WTC11 (cell line): Measurements from ENCODE around the gene HES6. TPM values are rescaled to one million over a fixed set of nuclear protein-coding genes. Genes with fewer than 3 reads are reported as not detected.
A peak's percentile ranks its signal among the peaks of the same experiment; 100 is the strongest.

Experiments used
- ATAC-seq: fragments of 200-7000 bp; cut with Tn5 transposase; 2 replicates; pipeline ENCODE4 v1.10.0; 2021; ENCODE audit warnings: mild to moderate bottlenecking, moderate library complexity
- CTCF ChIA-PET: fragments of 300-600 bp; sonication (Branson Sonifier 250); formaldehyde crosslinking; loops from one replicate; lab custom pipeline; 2021; ENCODE audit warnings: antibody characterized with exemption; lab: Charles Lee
- POLR2A ChIA-PET: fragments of 350-600 bp; sonication (Branson Sonifier 250); formaldehyde crosslinking; loops from one replicate; lab custom pipeline; 2021; ENCODE audit warnings: antibody characterized with exemption; lab: Charles Lee
- DNase-seq: peaks from one replicate; pipeline ENCODE4 v3.0.0; 2021; ENCODE audit warnings: low spot score
- H3K27ac Mint-ChIP-seq: 2 replicates; pipeline ENCODE4 v1.8.0; 2021; ENCODE audit warnings: mixed read lengths
- H3K27me3 Mint-ChIP-seq: 2 replicates; pipeline ENCODE4 v1.8.0; 2021; ENCODE audit warnings: low read depth, mild to moderate bottlenecking, moderate library complexity, mixed read lengths
- H3K36me3 Mint-ChIP-seq: 2 replicates; pipeline ENCODE4 v1.8.0; 2021; ENCODE audit warnings: mixed read lengths
- H3K4me1 Mint-ChIP-seq: 2 replicates; pipeline ENCODE4 v1.8.0; 2022; ENCODE audit warnings: mixed read lengths
- H3K4me3 Mint-ChIP-seq: 2 replicates; pipeline ENCODE4 v1.8.0; 2021; ENCODE audit warnings: mild to moderate bottlenecking, moderate library complexity, mixed read lengths
- H3K9me3 Mint-ChIP-seq: 2 replicates; pipeline ENCODE4 v1.8.0; 2021; ENCODE audit warnings: mixed read lengths
- ATF1 ChIP-seq: sonication (generic); formaldehyde crosslinking; IDR thresholded peaks from 2 replicates; pipeline ENCODE4 v1.8.1; 2023; ENCODE audit warnings: mild to moderate bottlenecking, moderate library complexity, missing genetic modification reagents
- ELF4 ChIP-seq: sonication (generic); formaldehyde crosslinking; IDR thresholded peaks from 2 replicates; pipeline ENCODE4 v1.8.1; 2022; ENCODE audit warnings: low read depth, mild to moderate bottlenecking, moderate library complexity, missing genetic modification reagents
- ESRRA ChIP-seq: sonication (generic); formaldehyde crosslinking; IDR thresholded peaks from 2 replicates; pipeline ENCODE4 v1.8.1; 2022; ENCODE audit warnings: mild to moderate bottlenecking, missing genetic modification reagents, borderline replicate concordance
- FOXK1 ChIP-seq: sonication (generic); formaldehyde crosslinking; IDR thresholded peaks from 2 replicates; pipeline ENCODE4 v1.8.0; 2022; ENCODE audit warnings: mild to moderate bottlenecking, moderate library complexity, missing genetic modification reagents
- GABPB1 ChIP-seq: sonication (generic); formaldehyde crosslinking; IDR thresholded peaks from 2 replicates; pipeline ENCODE4 v1.8.1; 2023; ENCODE audit warnings: mild to moderate bottlenecking, missing genetic modification reagents
- GRHL2 ChIP-seq: fragments of 250-450 bp; sonication (Bioruptor Pico); IDR thresholded peaks from 2 replicates; pipeline ENCODE4 v1.8.0; 2022; ENCODE audit warnings: mild to moderate bottlenecking, moderate library complexity; ENCODE audit not compliant: insufficient replicate concordance, severe bottlenecking
- JAZF1 ChIP-seq: fragments of 250-450 bp; sonication (Bioruptor Pico); IDR thresholded peaks from 2 replicates; pipeline ENCODE4 v1.9.0; 2021; ENCODE audit warnings: moderate library complexity, mild to moderate bottlenecking, inconsistent platforms
- JUN ChIP-seq: sonication (generic); formaldehyde crosslinking; IDR thresholded peaks from 2 replicates; pipeline ENCODE4 v1.8.0; 2023; ENCODE audit warnings: mild to moderate bottlenecking, missing genetic modification reagents
- MXD4 ChIP-seq: fragments of 250-450 bp; sonication (Bioruptor Pico); IDR thresholded peaks from 2 replicates; pipeline ENCODE4 v1.8.0; 2021; ENCODE audit warnings: mild to moderate bottlenecking, moderate library complexity, borderline replicate concordance
- MYBL2 ChIP-seq: sonication (generic); formaldehyde crosslinking; IDR thresholded peaks from 2 replicates; pipeline ENCODE4 v1.8.1; 2023; ENCODE audit warnings: mild to moderate bottlenecking, moderate library complexity, missing genetic modification reagents
- NR1H2 ChIP-seq: sonication (generic); formaldehyde crosslinking; IDR thresholded peaks from 2 replicates; pipeline ENCODE4 v1.9.0; 2021; ENCODE audit warnings: mild to moderate bottlenecking, moderate library complexity, missing genetic modification reagents
- RELA ChIP-seq: sonication (generic); formaldehyde crosslinking; IDR thresholded peaks from 2 replicates; pipeline ENCODE4 v1.8.1; 2022; ENCODE audit warnings: missing genetic modification reagents, mild to moderate bottlenecking, borderline replicate concordance
- RORB ChIP-seq: fragments of 250-450 bp; sonication (Bioruptor Pico); IDR thresholded peaks from 2 replicates; pipeline ENCODE4 v1.9.0; 2021; ENCODE audit warnings: mild to moderate bottlenecking
- SMAD3 ChIP-seq: sonication (generic); formaldehyde crosslinking; IDR thresholded peaks from 2 replicates; pipeline ENCODE4 v1.8.0; 2022; ENCODE audit warnings: missing genetic modification reagents, mild to moderate bottlenecking, borderline replicate concordance
- TP53 ChIP-seq: sonication (generic); formaldehyde crosslinking; IDR thresholded peaks from 2 replicates; pipeline ENCODE4 v1.8.1; 2023; ENCODE audit warnings: mild to moderate bottlenecking, missing genetic modification reagents
- ZBTB21 ChIP-seq: sonication (generic); formaldehyde crosslinking; IDR thresholded peaks from 2 replicates; pipeline ENCODE4 v1.8.1; 2023; ENCODE audit warnings: mild to moderate bottlenecking, missing genetic modification reagents, borderline replicate concordance
- ZNF138 ChIP-seq: sonication (generic); formaldehyde crosslinking; conservative IDR thresholded peaks from 2 replicates; pipeline ENCODE4 v1.8.1; 2022; ENCODE audit warnings: mild to moderate bottlenecking, moderate library complexity, missing genetic modification reagents
- ZNF219 ChIP-seq: sonication (generic); formaldehyde crosslinking; IDR thresholded peaks from 2 replicates; pipeline ENCODE4 v1.8.0; 2023; ENCODE audit warnings: missing genetic modification reagents, mild to moderate bottlenecking, borderline replicate concordance
- ZNF232 ChIP-seq: sonication (generic); formaldehyde crosslinking; IDR thresholded peaks from 2 replicates; pipeline ENCODE4 v1.8.0; 2022; ENCODE audit warnings: mild to moderate bottlenecking, missing genetic modification reagents
- ZNF263 ChIP-seq: sonication (generic); formaldehyde crosslinking; IDR thresholded peaks from 2 replicates; pipeline ENCODE4 v1.8.1; 2022; ENCODE audit warnings: low read depth, mild to moderate bottlenecking, moderate library complexity, missing genetic modification reagents
- ZNF416 ChIP-seq: fragments of 250-450 bp; sonication (Bioruptor Pico); IDR thresholded peaks from 2 replicates; pipeline ENCODE4 v1.9.0; 2021; ENCODE audit warnings: mild to moderate bottlenecking, inconsistent platforms
- total RNA-seq: library from RNA; stranded (reverse); gene quantifications from 3 replicates; pipeline ENCODE4 v1.2.3, GENCODE V29; 2021
- TF ChIP-seq, protein P1 (sequence below): sonication (generic); formaldehyde crosslinking; IDR thresholded peaks from 2 replicates; pipeline ENCODE4 v1.8.1; 2023; ENCODE audit warnings: mild to moderate bottlenecking, missing genetic modification reagents, borderline replicate concordance
- TF ChIP-seq, protein P2 (sequence below): sonication (generic); formaldehyde crosslinking; IDR thresholded peaks from 2 replicates; pipeline ENCODE4 v1.8.1; 2023; ENCODE audit warnings: mild to moderate bottlenecking, missing genetic modification reagents, moderate library complexity
- TF ChIP-seq, protein P3 (sequence below): fragments of 250-450 bp; sonication (Bioruptor Pico); IDR thresholded peaks from 2 replicates; pipeline ENCODE4 v2.1.2; 2022; ENCODE audit warnings: mild to moderate bottlenecking, moderate library complexity
- TF ChIP-seq, protein P4 (sequence below): sonication (generic); formaldehyde crosslinking; IDR thresholded peaks from 2 replicates; pipeline ENCODE4 v1.8.0; 2022; ENCODE audit warnings: mild to moderate bottlenecking, missing genetic modification reagents
- TF ChIP-seq, protein P5 (sequence below): sonication (generic); formaldehyde crosslinking; IDR thresholded peaks from 2 replicates; pipeline ENCODE4 v1.8.0; 2022; ENCODE audit warnings: mild to moderate bottlenecking, missing genetic modification reagents

HES6 gene
- total RNA-seq, 1 experiment from 2014 or later = 52.1 TPM

DNA sequence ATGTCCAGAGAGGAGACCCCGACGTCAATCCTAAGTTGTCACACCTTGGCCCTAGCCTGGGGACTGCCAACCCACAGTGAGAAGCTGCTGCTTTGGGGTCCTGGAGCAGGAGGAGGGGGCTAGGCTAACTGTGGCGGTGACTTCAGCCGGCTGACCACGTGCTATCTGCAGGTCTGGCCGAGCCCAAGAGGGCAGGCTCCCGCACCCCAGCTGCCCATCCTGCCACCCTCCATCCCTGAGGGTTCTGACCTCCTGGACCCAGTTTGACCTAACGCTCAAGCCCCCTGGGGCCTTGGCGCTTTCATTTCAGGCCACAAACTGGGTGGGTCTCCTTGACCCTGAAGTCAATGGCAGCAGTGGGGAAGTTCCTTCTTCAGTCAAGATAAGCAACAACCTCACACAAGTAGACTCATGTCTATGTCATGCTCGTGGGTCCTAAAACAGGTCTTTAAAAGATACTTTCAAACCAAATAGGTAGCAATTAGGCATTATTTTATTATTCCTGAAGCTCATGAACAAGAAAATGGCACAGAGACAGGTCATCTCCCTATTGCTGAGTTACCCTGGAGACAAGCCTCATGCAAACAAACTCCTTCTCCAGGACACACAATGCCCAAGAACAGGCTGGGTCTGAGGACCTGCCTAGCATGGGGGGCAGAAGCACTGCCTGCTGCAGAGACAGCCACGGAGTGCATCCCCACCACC lies 2.3 kb downstream of the HES6 start:
- peak overlapping the region; percentile 49 for H3K4me3 Mint-ChIP-seq
- H3K9me3 Mint-ChIP-seq = peaks cover 9% of the 10 kb centered on the region
- H3K4me1 Mint-ChIP-seq = peaks cover 10% of the 10 kb centered on the region
- CTCF ChIA-PET = interaction anchor here (1.1 kb wide), 1 partner anchor 78 kb away, joined by 3 read pairs; no protein-coding TSS in a partner anchor
- H3K27me3 Mint-ChIP-seq = peaks cover 73% of the 10 kb centered on the region
- TF ChIP-seq ZNF416 (no peak), ATF1 (no peak), ESRRA (no peak), TP53 (CRISPR knock-in tag) (no peak), ZNF263 (CRISPR knock-in tag) (no peak), RORB (no peak), FOXK1 (CRISPR knock-in tag) (no peak), GRHL2 (CRISPR knock-in tag) (no peak), ZNF219 (CRISPR knock-in tag) (no peak), ZBTB21 (CRISPR knock-in tag) (no peak), SMAD3 (CRISPR knock-in tag) (no peak), JUN (no peak), ZNF138 (CRISPR knock-in tag) (no peak), GABPB1 (CRISPR knock-in tag) (no peak)
- no peak for DNase-seq
- ATAC-seq = no peak
- H3K36me3 Mint-ChIP-seq = peaks cover 5% of the 10 kb centered on the region
- POLR2A ChIA-PET = no interaction called here
- H3K27ac Mint-ChIP-seq = no peak overlapping the region

DNA sequence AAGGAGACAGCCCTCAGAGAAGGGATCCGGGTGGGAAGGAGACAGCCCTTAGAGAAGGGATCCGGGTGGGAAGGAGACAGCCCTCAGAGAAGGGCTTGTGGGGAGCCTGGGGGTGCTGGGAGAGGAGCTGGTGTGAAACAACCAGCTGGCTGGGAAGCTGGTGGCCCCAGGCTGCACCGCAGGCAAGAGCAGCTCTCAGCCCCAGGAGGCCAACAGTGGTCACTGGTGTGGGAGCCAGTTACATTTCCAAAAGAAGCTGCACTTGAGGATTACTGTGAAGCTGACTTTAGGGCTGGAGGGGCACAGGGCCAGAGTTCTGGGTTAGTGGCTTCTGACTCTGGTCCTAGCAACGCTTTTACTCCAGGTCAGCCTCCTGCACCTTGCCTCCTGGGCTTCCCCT lies 3.3 kb downstream of the HES6 start:
- Mint-ChIP-seq H3K36me3 (peaks cover 5% of the 10 kb centered on the region), H3K9me3 (peaks cover 9% of the 10 kb centered on the region), H3K4me3 (no peak overlapping the region), H3K27me3 (peaks cover 73% of the 10 kb centered on the region), H3K4me1 (peaks cover under 1% of the 10 kb centered on the region), H3K27ac (no peak overlapping the region)
- ChIA-PET CTCF (interaction anchor here (0.9 kb wide), 1 partner anchor 27 kb away, joined by 4 read pairs; no protein-coding TSS in a partner anchor), POLR2A (no interaction called here)
- DNase-seq = no peak
- no peak for ATAC-seq
- TF ChIP-seq NR1H2 (CRISPR knock-in tag) = no peak
- TF ChIP-seq, protein P1, sequence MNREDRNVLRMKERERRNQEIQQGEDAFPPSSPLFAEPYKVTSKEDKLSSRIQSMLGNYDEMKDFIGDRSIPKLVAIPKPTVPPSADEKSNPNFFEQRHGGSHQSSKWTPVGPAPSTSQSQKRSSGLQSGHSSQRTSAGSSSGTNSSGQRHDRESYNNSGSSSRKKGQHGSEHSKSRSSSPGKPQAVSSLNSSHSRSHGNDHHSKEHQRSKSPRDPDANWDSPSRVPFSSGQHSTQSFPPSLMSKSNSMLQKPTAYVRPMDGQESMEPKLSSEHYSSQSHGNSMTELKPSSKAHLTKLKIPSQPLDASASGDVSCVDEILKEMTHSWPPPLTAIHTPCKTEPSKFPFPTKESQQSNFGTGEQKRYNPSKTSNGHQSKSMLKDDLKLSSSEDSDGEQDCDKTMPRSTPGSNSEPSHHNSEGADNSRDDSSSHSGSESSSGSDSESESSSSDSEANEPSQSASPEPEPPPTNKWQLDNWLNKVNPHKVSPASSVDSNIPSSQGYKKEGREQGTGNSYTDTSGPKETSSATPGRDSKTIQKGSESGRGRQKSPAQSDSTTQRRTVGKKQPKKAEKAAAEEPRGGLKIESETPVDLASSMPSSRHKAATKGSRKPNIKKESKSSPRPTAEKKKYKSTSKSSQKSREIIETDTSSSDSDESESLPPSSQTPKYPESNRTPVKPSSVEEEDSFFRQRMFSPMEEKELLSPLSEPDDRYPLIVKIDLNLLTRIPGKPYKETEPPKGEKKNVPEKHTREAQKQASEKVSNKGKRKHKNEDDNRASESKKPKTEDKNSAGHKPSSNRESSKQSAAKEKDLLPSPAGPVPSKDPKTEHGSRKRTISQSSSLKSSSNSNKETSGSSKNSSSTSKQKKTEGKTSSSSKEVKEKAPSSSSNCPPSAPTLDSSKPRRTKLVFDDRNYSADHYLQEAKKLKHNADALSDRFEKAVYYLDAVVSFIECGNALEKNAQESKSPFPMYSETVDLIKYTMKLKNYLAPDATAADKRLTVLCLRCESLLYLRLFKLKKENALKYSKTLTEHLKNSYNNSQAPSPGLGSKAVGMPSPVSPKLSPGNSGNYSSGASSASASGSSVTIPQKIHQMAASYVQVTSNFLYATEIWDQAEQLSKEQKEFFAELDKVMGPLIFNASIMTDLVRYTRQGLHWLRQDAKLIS (CRISPR knock-in tag) = no peak
- no peak for TF ChIP-seq MYBL2
- TF ChIP-seq, protein P2, sequence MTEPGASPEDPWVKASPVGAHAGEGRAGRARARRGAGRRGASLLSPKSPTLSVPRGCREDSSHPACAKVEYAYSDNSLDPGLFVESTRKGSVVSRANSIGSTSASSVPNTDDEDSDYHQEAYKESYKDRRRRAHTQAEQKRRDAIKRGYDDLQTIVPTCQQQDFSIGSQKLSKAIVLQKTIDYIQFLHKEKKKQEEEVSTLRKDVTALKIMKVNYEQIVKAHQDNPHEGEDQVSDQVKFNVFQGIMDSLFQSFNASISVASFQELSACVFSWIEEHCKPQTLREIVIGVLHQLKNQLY = no peak
- no peak for TF ChIP-seq ZNF232 (CRISPR knock-in tag)
- TF ChIP-seq MXD4 (CRISPR knock-in tag) = no peak
- TF ChIP-seq, protein P3, sequence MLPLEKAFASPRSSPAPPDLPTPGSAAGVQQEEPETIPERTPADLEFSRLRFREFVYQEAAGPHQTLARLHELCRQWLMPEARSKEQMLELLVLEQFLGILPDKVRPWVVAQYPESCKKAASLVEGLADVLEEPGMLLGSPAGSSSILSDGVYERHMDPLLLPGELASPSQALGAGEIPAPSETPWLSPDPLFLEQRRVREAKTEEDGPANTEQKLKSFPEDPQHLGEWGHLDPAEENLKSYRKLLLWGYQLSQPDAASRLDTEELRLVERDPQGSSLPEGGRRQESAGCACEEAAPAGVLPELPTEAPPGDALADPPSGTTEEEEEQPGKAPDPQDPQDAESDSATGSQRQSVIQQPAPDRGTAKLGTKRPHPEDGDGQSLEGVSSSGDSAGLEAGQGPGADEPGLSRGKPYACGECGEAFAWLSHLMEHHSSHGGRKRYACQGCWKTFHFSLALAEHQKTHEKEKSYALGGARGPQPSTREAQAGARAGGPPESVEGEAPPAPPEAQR (CRISPR knock-in tag) = no peak
- TF ChIP-seq, protein P4, sequence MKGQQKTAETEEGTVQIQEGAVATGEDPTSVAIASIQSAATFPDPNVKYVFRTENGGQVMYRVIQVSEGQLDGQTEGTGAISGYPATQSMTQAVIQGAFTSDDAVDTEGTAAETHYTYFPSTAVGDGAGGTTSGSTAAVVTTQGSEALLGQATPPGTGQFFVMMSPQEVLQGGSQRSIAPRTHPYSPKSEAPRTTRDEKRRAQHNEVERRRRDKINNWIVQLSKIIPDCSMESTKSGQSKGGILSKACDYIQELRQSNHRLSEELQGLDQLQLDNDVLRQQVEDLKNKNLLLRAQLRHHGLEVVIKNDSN (CRISPR knock-in tag) = no peak
- TF ChIP-seq ELF4 (CRISPR knock-in tag) = no peak
- no peak for TF ChIP-seq JAZF1 (CRISPR knock-in tag)
- no peak for TF ChIP-seq ZBTB21 (CRISPR knock-in tag)
- TF ChIP-seq, protein P5, sequence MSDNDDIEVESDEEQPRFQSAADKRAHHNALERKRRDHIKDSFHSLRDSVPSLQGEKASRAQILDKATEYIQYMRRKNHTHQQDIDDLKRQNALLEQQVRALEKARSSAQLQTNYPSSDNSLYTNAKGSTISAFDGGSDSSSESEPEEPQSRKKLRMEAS = no peak
- no peak for TF ChIP-seq RELA (CRISPR knock-in tag)
